Measurements from ENCODE around the gene DNAI1. TPM values are rescaled to one million over a fixed set of nuclear protein-coding genes. Genes with fewer than 3 reads are reported as not detected.

DNAI1 gene
- total and polyA plus RNA-seq, 7 experiments from 2014 or later: not detected

- H3K36me3 ChIP-seq (ENCODE audit: control insufficient read depth in 2 of 3, insufficient read depth in 3 of 3, low read length in 3 of 3): no peaks in the 10 kb centered on the region
- Mint-ChIP-seq H3K27me3 (peaks cover 15 to 34% (median 20%) of the 10 kb centered on the region in 5 donors), H3K9me3 (peaks cover 0 to 2% (median 0%) of the 10 kb centered on the region in 11 donors), H3K36me3 (no peaks in the 10 kb centered on the region), H3K4me1 (no peaks in the 10 kb centered on the region), H3K4me3 (no peak overlapping the region), H3K27ac (no peak overlapping the region)
- DNase-seq: no peak
- H3K9me3 ChIP-seq (ENCODE audit: control insufficient read depth in 2 of 3, low read length in 3 of 3): no peaks in the 10 kb centered on the region
- no peaks in the 10 kb centered on the region for H3K4me1 ChIP-seq (ENCODE audit: control insufficient read depth in 2 of 2, insufficient read depth in 2 of 2, low read length in 2 of 2)
- CTCF ChIA-PET: no interaction called here
- H3K27me3 ChIP-seq (ENCODE audit: control insufficient read depth in 2 of 2, insufficient read depth in 2 of 2, low read length in 2 of 2): no peaks in the 10 kb centered on the region
- intact Hi-C loops (cut with micrococcal nuclease): no loop called here
- POLR2A ChIA-PET: no interaction called here
- no peak overlapping the region for H3K4me3 ChIP-seq (ENCODE audit: low read length)
- no peak for ATAC-seq
- H3K27ac ChIP-seq (ENCODE audit: low read depth, low read length): no peak overlapping the region
Observed at GRCh38 chr9:34491596-34491995, 33.0 kb downstream of the DNAI1 start.

GRCh38 chr9:34492051-34492450, 33.4 kb downstream of the DNAI1 start:
- CTCF ChIA-PET: no interaction called here
- Histone ChIP-seq H3K4me1 (ENCODE audit: control insufficient read depth in 2 of 2, insufficient read depth in 2 of 2, low read length in 2 of 2) (no peaks in the 10 kb centered on the region), H3K36me3 (ENCODE audit: control insufficient read depth in 2 of 3, insufficient read depth in 3 of 3, low read length in 3 of 3) (no peaks in the 10 kb centered on the region), H3K4me3 (ENCODE audit: low read length) (no peak overlapping the region), H3K27ac (ENCODE audit: low read depth, low read length) (no peak overlapping the region), H3K9me3 (ENCODE audit: control insufficient read depth in 2 of 3, low read length in 3 of 3) (no peaks in the 10 kb centered on the region), H3K27me3 (ENCODE audit: control insufficient read depth in 2 of 2, insufficient read depth in 2 of 2, low read length in 2 of 2) (no peaks in the 10 kb centered on the region)
- Mint-ChIP-seq H3K4me3 (no peak overlapping the region), H3K27ac (no peak overlapping the region), H3K36me3 (no peaks in the 10 kb centered on the region), H3K9me3 (peaks cover 0 to 2% (median 0%) of the 10 kb centered on the region in 11 donors), H3K27me3 (peaks cover 13 to 34% (median 20%) of the 10 kb centered on the region in 5 donors), H3K4me1 (no peaks in the 10 kb centered on the region)
- no peak for DNase-seq
- no peak for ATAC-seq
- POLR2A ChIA-PET: no interaction called here
- intact Hi-C loops (cut with micrococcal nuclease): no loop called here

DNA sequence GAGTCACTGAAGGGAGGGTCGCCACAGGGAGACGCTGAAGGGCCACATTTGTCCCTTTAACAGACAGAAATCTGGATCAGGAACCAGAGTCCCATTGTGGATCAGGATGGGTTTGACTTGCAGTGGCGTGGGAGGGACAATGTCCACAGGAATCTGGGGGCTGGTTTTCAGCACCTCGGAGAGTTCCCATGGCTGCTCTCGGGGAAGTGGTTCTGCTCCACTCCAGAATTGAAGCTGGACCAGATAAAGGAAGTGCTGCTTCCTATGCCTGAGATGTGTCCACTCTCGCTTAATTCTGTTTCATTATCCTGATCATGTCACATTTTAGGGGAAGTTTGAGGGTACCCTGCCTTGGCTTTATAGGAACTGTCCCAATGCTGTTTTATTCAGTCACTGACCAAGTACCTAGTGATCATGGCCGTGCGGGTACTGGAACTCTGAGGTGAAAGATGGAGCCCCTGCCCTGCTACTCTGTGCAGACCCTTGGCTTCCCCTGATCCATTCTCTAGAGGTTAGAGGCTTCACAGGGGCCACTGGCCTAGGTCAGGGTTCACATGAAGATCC, 35.4 kb downstream of the DNAI1 start:
- Histone ChIP-seq H3K4me1 (ENCODE audit: control insufficient read depth in 2 of 2, insufficient read depth in 2 of 2, low read length in 2 of 2) (no peaks in the 10 kb centered on the region), H3K27me3 (ENCODE audit: control insufficient read depth in 2 of 2, insufficient read depth in 2 of 2, low read length in 2 of 2) (no peaks in the 10 kb centered on the region), H3K4me3 (ENCODE audit: low read length) (no peak overlapping the region), H3K36me3 (ENCODE audit: control insufficient read depth in 2 of 3, insufficient read depth in 3 of 3, low read length in 3 of 3) (no peaks in the 10 kb centered on the region), H3K9me3 (ENCODE audit: control insufficient read depth in 2 of 3, low read length in 3 of 3) (no peaks in the 10 kb centered on the region), H3K27ac (ENCODE audit: low read depth, low read length) (no peak overlapping the region)
- peaks cover 12 to 23% (median 13%) of the 10 kb centered on the region in 5 donors for H3K27me3 Mint-ChIP-seq
- ChIA-PET POLR2A (no interaction called here), CTCF (no interaction called here)
- peak in 4 of 9 donors; percentile 17 to 45 (median 28) for DNase-seq
- H3K36me3 Mint-ChIP-seq: no peaks in the 10 kb centered on the region
- no peak overlapping the region for H3K27ac Mint-ChIP-seq
- H3K4me1 Mint-ChIP-seq: no peaks in the 10 kb centered on the region
- peak; percentile 47 for ATAC-seq
- H3K9me3 Mint-ChIP-seq: peaks cover 0 to 2% (median 0%) of the 10 kb centered on the region in 11 donors
- H3K4me3 Mint-ChIP-seq: no peak overlapping the region
- intact Hi-C loops (cut with micrococcal nuclease): no loop called here

DNA sequence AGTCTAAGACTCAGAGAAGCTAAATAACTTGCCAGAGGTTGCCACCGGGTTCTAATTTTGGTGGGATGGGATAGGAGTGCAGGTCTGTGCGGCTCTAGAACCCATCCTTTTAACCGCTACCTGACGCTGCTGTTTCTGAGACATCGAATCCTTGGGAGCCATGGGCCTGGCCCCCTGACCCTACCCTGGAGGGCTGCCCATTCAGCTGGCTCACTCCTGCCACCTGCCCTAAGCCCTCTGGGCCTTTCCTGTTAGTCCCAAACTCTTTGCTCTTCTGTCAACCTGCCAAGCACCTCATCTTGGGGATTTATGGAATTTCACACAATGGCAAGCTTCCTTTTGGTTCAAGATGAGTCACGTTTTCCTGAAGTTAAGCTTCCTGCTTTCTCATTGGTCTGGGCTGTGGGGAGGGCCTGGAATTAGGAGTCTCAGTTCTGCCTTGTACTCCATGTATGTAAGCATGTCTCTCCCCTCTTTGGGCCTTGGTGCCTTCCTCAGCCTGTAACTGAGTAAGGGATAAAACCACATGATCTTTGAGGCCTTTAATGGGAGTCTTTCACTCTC, 37.6 kb downstream of the DNAI1 start:
- Mint-ChIP-seq H3K36me3 (no peaks in the 10 kb centered on the region), H3K27ac (no peak overlapping the region), H3K27me3 (peaks cover 9 to 22% (median 14%) of the 10 kb centered on the region in 5 donors), H3K4me1 (peaks cover 0 to 2% (median 0%) of the 10 kb centered on the region in 7 donors), H3K4me3 (no peak overlapping the region), H3K9me3 (peaks cover 0 to 2% (median 0%) of the 10 kb centered on the region in 11 donors)
- intact Hi-C loops (cut with micrococcal nuclease): no loop called here
- H3K27me3 ChIP-seq (ENCODE audit: control insufficient read depth in 2 of 2, insufficient read depth in 2 of 2, low read length in 2 of 2): no peaks in the 10 kb centered on the region
- CTCF ChIA-PET: interaction anchor here (0.6 to 2.6 kb wide), 4 partner anchors 30 to 164 kb away, joined by 3 to 6 read pairs (median 4); no protein-coding TSS in a partner anchor
- DNase-seq (no peak), ATAC-seq (no peak)
- POLR2A ChIA-PET: no interaction called here
- H3K36me3 ChIP-seq (ENCODE audit: control insufficient read depth in 2 of 3, insufficient read depth in 3 of 3, low read length in 3 of 3): no peaks in the 10 kb centered on the region
- no peak overlapping the region for H3K4me3 ChIP-seq (ENCODE audit: low read length)
- no peaks in the 10 kb centered on the region for H3K4me1 ChIP-seq (ENCODE audit: control insufficient read depth in 2 of 2, insufficient read depth in 2 of 2, low read length in 2 of 2)
- no peaks in the 10 kb centered on the region for H3K9me3 ChIP-seq (ENCODE audit: control insufficient read depth in 2 of 3, low read length in 3 of 3)
- H3K27ac ChIP-seq (ENCODE audit: low read depth, low read length): no peak overlapping the region

GRCh38 chr9:34498553-34498952, 39.9 kb downstream of the DNAI1 start:
- Mint-ChIP-seq H3K4me1 (peaks cover 0 to 2% (median 0%) of the 10 kb centered on the region in 7 donors), H3K36me3 (no peaks in the 10 kb centered on the region), H3K27ac (no peak overlapping the region), H3K27me3 (peaks cover 0 to 16% (median 4%) of the 10 kb centered on the region in 5 donors), H3K9me3 (peaks cover 0 to 2% (median 0%) of the 10 kb centered on the region in 11 donors), H3K4me3 (no peak overlapping the region)
- Histone ChIP-seq H3K36me3 (ENCODE audit: control insufficient read depth in 2 of 3, insufficient read depth in 3 of 3, low read length in 3 of 3) (no peaks in the 10 kb centered on the region), H3K9me3 (ENCODE audit: control insufficient read depth in 2 of 3, low read length in 3 of 3) (no peaks in the 10 kb centered on the region), H3K4me1 (ENCODE audit: control insufficient read depth in 2 of 2, insufficient read depth in 2 of 2, low read length in 2 of 2) (no peaks in the 10 kb centered on the region), H3K27ac (ENCODE audit: low read depth, low read length) (no peak overlapping the region), H3K27me3 (ENCODE audit: control insufficient read depth in 2 of 2, insufficient read depth in 2 of 2, low read length in 2 of 2) (no peaks in the 10 kb centered on the region), H3K4me3 (ENCODE audit: low read length) (no peak overlapping the region)
- intact Hi-C loops (cut with micrococcal nuclease): no loop called here
- POLR2A ChIA-PET: no interaction called here
- CTCF ChIA-PET: interaction anchor here (0.6 to 2.6 kb wide), 3 partner anchors 11 to 58 kb away, joined by 3 to 6 read pairs (median 4); no protein-coding TSS in a partner anchor
- DNase-seq: no peak
- no peak for ATAC-seq

- ChIA-PET POLR2A (no interaction called here), CTCF (interaction anchor here (0.6 kb wide), 1 partner anchor 10 kb away, joined by 4 read pairs; no protein-coding TSS in a partner anchor)
- no peaks in the 10 kb centered on the region for H3K27me3 ChIP-seq (ENCODE audit: control insufficient read depth in 2 of 2, insufficient read depth in 2 of 2, low read length in 2 of 2)
- ATAC-seq: no peak
- no peaks in the 10 kb centered on the region for H3K36me3 ChIP-seq (ENCODE audit: control insufficient read depth in 2 of 3, insufficient read depth in 3 of 3, low read length in 3 of 3)
- Mint-ChIP-seq H3K4me1 (peaks cover 0 to 2% (median 0%) of the 10 kb centered on the region in 7 donors), H3K4me3 (no peak overlapping the region), H3K27ac (no peak overlapping the region), H3K36me3 (no peaks in the 10 kb centered on the region), H3K9me3 (no peaks in the 10 kb centered on the region), H3K27me3 (peaks cover 0 to 19% (median 0%) of the 10 kb centered on the region in 5 donors)
- H3K4me3 ChIP-seq (ENCODE audit: low read length): no peak overlapping the region
- H3K9me3 ChIP-seq (ENCODE audit: control insufficient read depth in 2 of 3, low read length in 3 of 3): no peaks in the 10 kb centered on the region
- intact Hi-C loops (cut with micrococcal nuclease): no loop called here
- no peak overlapping the region for H3K27ac ChIP-seq (ENCODE audit: low read depth, low read length)
- no peaks in the 10 kb centered on the region for H3K4me1 ChIP-seq (ENCODE audit: control insufficient read depth in 2 of 2, insufficient read depth in 2 of 2, low read length in 2 of 2)
- DNase-seq: no peak
Observed at GRCh38 chr9:34499076-34499475, 40.5 kb downstream of the DNAI1 start.
